Heart left ventricle (tissue), 16 donors: ENCODE results near the gene ADAMTS12. TPM values are rescaled to one million over a fixed set of nuclear protein-coding genes. Genes with fewer than 3 reads are reported as not detected.

Experiments
- ATAC-seq, 4 donors: fragments of 200-7000 bp; cut with Tn5 transposase; one replicate each; pipeline ENCODE4 v1.9.1; 2020 to 2022; ENCODE audit warnings: moderate library complexity in 4 of 4, mild to moderate bottlenecking in 3 of 4, moderate number of reproducible peaks in 1 of 4
- DNase-seq, 5 donors: peaks; one replicate each; pipeline ENCODE4 v3.0.0-alpha.2; 2020
- H3K27ac ChIP-seq, 12 donors: fragments of 200-600 bp; sonication (generic) in 4 of 12; one replicate each; pipeline versions ENCODE4 v1.5.0 to v1.8.0; 2016 to 2022; ENCODE audit warnings: mild to moderate bottlenecking in 2 of 12
- H3K27me3 ChIP-seq, 9 donors: fragments of 200-600 bp; sonication (generic) in 2 of 9; one replicate each; pipeline versions ENCODE4 v1.5.1 to v1.8.0; 2016 to 2022; ENCODE audit warnings: mild to moderate bottlenecking in 3 of 9
- H3K36me3 ChIP-seq, 9 donors: fragments of 200-600 bp; sonication (generic) in 2 of 9; one replicate each; pipeline versions ENCODE4 v1.5.0 to v1.8.0; 2018 to 2022; ENCODE audit warnings: mild to moderate bottlenecking in 2 of 9
- H3K4me1 ChIP-seq, 12 donors: fragments of 200-600 bp; sonication (generic) in 4 of 12; one replicate each; pipeline versions ENCODE4 v1.5.0 to v1.8.0; 2016 to 2022; ENCODE audit warnings: mild to moderate bottlenecking in 3 of 12
- H3K4me3 ChIP-seq, 12 donors: fragments of 200-600 bp; sonication (generic) in 4 of 12; one replicate each; pipeline versions ENCODE4 v1.5.0 to v1.8.0; 2017 to 2022; ENCODE audit warnings: mild to moderate bottlenecking in 9 of 12, moderate library complexity in 4 of 12
- H3K9me3 ChIP-seq, 12 donors: fragments of 200-600 bp; sonication (generic) in 4 of 12; one replicate each; pipeline versions ENCODE4 v1.5.0 to v1.8.0; 2016 to 2022; ENCODE audit warnings: mild to moderate bottlenecking in 1 of 12
- POLR2A ChIP-seq, 2 donors: fragments of 450-650 bp; IDR thresholded peaks; one replicate each; pipeline ENCODE4 v1.6.1; 2017; ENCODE audit warnings: antibody characterized with exemption in 2 of 2, mild to moderate bottlenecking in 2 of 2, moderate library complexity in 2 of 2
- WGBS, 4 donors: extraction: QIAGEN DNeasy Blood & Tissue Kit in 2 of 4; methylation state at CpG; one replicate each; pipeline versions ENCODE4 v1.1.5 to v1.1.7; 2013 to 2018; 5-methylcytosine and 5-hydroxymethylcytosine counted together
- intact Hi-C, 10 donors: fragments of 100-400 bp; cut with DNase I; formaldehyde crosslinking; loops; one replicate each; pipeline versions ENCODE4 v1.11.1 to v1.14.2; 2022
- polyA plus RNA-seq, 2 donors: library from polyadenylated mRNA; stranded (reverse); fragments of 200-250 nt; gene quantifications; one replicate each; pipeline ENCODE4 v1.2.3, GENCODE V29; 2013
- total RNA-seq, 9 donors: library from RNA; depleted of rRNA in 2 of 9; stranded (reverse); fragments of >200 nt in 2 of 9; fragmentation: NEBNext Ultra II Directional in 3 of 9; extraction: Animal tissue kit (Norgen Biotek cat#: 25700) in 3 of 9; gene quantifications; one replicate each; pipeline versions ENCODE4 v1.1.0 to v1.2.4, GENCODE V29; 2016 to 2023
- TF ChIP-seq, protein P1 (sequence below), 12 donors: fragments of 200-600 bp; sonication (generic) in 4 of 12; IDR thresholded peaks; one replicate each; pipeline versions ENCODE4 v1.5.0 to v1.8.0; 2018 to 2022; ENCODE audit warnings: antibody characterized with exemption in 12 of 12, mild to moderate bottlenecking in 5 of 12
- donor health status: ischemic (EF 13 %, LVEDD 7.1; RV severe dilation, severe dysfunction).
- donor health status: healthy with polysubstance abuse.
- donor health status: DM: no; HTN: yes; CAD: no.
- donor health status: DM: no; HTN: no; CAD: no.
- donor health status: ischemic (EF 25% LVEDD 6.9; RV normal size, moderate dysfunction).
- donor health status: ischemic (EF 25% LVEDD 5.7; RV mildly dilated, moderate dysfunction).
- donor health status: healthy.
- donor health status: DM: yes; HTN: yes; CAD: no.
- donor health status: ischemic (EF 35%, LVEDD 5.7; RV mildly dilated, moderate dysfunction).
- donor health status: nonischemic (EF 11% LVEDD 7.7; RV severe dilation, severe dysfunction).
- donor health status: DM: yes; HTN: yes; CAD: no.
- donor health status: PGD.
- donor health status: ischemic (EF 29% LVEDD 5.4; RV normal size, mild dysfunction).
- donor health status: nonischemic (EF 23%, LVEDD 6.1; RV moderate dilation, normal function).

ADAMTS12 gene
- total and polyA plus RNA-seq, 11 donors: 0.72 to 4.7 (median 1.7) TPM

GRCh38 chr5:33832404-33833236, 59.2 kb downstream of the ADAMTS12 start:
- DNase-seq: no peak
- TF ChIP-seq, protein P1, sequence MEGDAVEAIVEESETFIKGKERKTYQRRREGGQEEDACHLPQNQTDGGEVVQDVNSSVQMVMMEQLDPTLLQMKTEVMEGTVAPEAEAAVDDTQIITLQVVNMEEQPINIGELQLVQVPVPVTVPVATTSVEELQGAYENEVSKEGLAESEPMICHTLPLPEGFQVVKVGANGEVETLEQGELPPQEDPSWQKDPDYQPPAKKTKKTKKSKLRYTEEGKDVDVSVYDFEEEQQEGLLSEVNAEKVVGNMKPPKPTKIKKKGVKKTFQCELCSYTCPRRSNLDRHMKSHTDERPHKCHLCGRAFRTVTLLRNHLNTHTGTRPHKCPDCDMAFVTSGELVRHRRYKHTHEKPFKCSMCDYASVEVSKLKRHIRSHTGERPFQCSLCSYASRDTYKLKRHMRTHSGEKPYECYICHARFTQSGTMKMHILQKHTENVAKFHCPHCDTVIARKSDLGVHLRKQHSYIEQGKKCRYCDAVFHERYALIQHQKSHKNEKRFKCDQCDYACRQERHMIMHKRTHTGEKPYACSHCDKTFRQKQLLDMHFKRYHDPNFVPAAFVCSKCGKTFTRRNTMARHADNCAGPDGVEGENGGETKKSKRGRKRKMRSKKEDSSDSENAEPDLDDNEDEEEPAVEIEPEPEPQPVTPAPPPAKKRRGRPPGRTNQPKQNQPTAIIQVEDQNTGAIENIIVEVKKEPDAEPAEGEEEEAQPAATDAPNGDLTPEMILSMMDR (IDR thresholded peaks at IDR 0.05): no peak
- TF ChIP-seq POLR2A (IDR thresholded peaks at IDR 0.05): no peak
- Histone ChIP-seq H3K4me3 (no peak overlapping the region), H3K27ac (no peak overlapping the region), H3K27me3 (no peaks in the 10 kb centered on the region), H3K9me3 (peaks cover 0 to 5% (median 0%) of the 10 kb centered on the region in 12 donors), H3K4me1 (no peaks in the 10 kb centered on the region), H3K36me3 (no peaks in the 10 kb centered on the region)
- peak in 1 of 4 donors; percentile 18 for ATAC-seq
- intact Hi-C loops: no loop called here
- 73 to 80% (median 75%) methylated on average over 7 of the region's 7 CpGs for WGBS, 4 donors

- DNase-seq (no peak), ATAC-seq (no peak)
- Histone ChIP-seq H3K4me3 (no peak overlapping the region), H3K27ac (no peak overlapping the region), H3K36me3 (no peaks in the 10 kb centered on the region), H3K27me3 (no peaks in the 10 kb centered on the region), H3K9me3 (peaks cover 0 to 5% (median 0%) of the 10 kb centered on the region in 12 donors), H3K4me1 (no peaks in the 10 kb centered on the region)
- intact Hi-C loops: no loop called here
- TF ChIP-seq POLR2A (IDR thresholded peaks at IDR 0.05): no peak
- TF ChIP-seq, protein P1 (IDR thresholded peaks at IDR 0.05): no peak
- 90 to 95% (median 93%) methylated on average over 1 of the region's 1 CpG for WGBS, 4 donors
Measured at GRCh38 chr5:33831041-33831440, 60.7 kb downstream of the ADAMTS12 start.

GRCh38 chr5:33829430-33829829, 62.4 kb downstream of the ADAMTS12 start:
- H3K27ac ChIP-seq: peak overlapping the region in 4 of 12 donors; percentile 20 to 59 (median 41)
- WGBS, 4 donors: 62 to 81% (median 67%) methylated on average over 1 of the region's 1 CpG
- DNase-seq: peak in 3 of 5 donors; percentile 14 to 34 (median 21)
- H3K4me1 ChIP-seq: peaks cover 0 to 11% (median 0%) of the 10 kb centered on the region in 12 donors
- H3K36me3 ChIP-seq: no peaks in the 10 kb centered on the region
- no peak for TF ChIP-seq POLR2A (IDR thresholded peaks at IDR 0.05)
- TF ChIP-seq, protein P1 (IDR thresholded peaks at IDR 0.05): no peak
- intact Hi-C loops: no loop called here
- no peaks in the 10 kb centered on the region for H3K27me3 ChIP-seq
- peak in 3 of 4 donors; percentile 38 to 69 (median 50) for ATAC-seq
- H3K4me3 ChIP-seq: no peak overlapping the region
- peaks cover 0 to 5% (median 0%) of the 10 kb centered on the region in 12 donors for H3K9me3 ChIP-seq

- Histone ChIP-seq H3K4me3 (no peak overlapping the region), H3K9me3 (peaks cover 0 to 5% (median 0%) of the 10 kb centered on the region in 12 donors), H3K4me1 (peaks cover 0 to 14% (median 0%) of the 10 kb centered on the region in 12 donors), H3K27ac (no peak overlapping the region), H3K36me3 (no peaks in the 10 kb centered on the region), H3K27me3 (no peaks in the 10 kb centered on the region)
- 78 to 85% (median 80%) methylated on average over 7 of the region's 7 CpGs for WGBS, 4 donors
- TF ChIP-seq, protein P1 (IDR thresholded peaks at IDR 0.05): no peak
- no peak for TF ChIP-seq POLR2A (IDR thresholded peaks at IDR 0.05)
- intact Hi-C loops: no loop called here
- ATAC-seq (no peak), DNase-seq (no peak)
Measured at GRCh38 chr5:33828626-33829308, 63.0 kb downstream of the ADAMTS12 start.
